ENCODE data around the gene ECE1.
"Not testable (repeated sequence)": the region's sequence is repeated elsewhere in the genome, so short reads cannot be mapped to it uniquely, and the experiment has no call there.

Gene ECE1

DNA sequence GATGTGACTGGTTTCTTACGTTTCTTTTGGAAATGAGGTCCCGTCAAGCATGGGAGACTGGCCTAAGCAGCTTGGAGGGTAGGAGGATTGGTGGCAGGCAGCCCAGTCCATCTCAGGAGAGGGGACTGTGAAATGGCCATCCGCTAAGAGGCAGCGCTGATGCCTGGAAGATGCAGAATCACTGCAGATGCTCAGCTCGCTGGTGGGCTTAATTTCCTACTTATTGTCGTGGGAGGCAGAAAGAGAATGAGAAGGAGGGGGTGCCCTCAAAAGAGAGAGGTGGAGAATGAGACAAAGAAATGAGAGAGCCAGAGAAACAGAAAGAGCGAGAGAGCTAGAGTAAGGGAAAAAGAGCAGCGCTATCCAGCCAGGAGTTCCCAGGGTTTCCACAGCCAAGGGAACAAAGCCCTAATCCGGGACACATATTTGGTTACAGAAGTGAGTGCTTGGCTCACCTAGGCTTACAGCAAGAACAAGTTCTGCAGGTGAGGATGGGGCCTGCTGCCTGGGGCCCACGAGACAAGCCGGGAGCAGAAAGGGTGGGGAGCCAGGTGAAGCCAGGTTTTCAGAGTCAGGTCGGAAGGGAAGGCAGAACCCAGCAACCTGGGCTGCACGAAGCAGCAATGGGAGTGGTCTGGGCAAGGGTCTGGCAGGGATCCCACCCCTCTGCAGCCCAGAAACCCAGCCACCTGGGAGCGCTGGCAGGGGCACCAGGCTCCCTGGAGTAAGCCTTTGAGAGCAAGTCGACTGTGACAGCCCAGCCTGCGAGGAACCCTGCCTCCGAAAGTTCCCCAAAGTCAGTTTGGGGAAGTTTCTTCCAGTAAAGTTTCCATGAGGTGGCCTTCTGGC is 5.8 kb downstream of the ECE1 start:
- Histone ChIP-seq H3K4me1 (ENCODE audit: control extremely low read depth in 1 of 4, control insufficient read depth in 4 of 4, insufficient read depth in 4 of 4, low read length in 3 of 4) (peaks cover 0 to 25% (median 18%) of the 10 kb centered on the region in 4 experiments), H3K4me3 (ENCODE audit: control insufficient read depth in 1 of 7, extremely low read depth in 1 of 7, insufficient read depth in 4 of 7, low read depth in 2 of 7, low read length in 6 of 7) (no peak overlapping the region), H3K36me3 (ENCODE audit: control insufficient read depth in 4 of 4, insufficient read depth in 4 of 4, low read length in 3 of 4) (no peaks in the 10 kb centered on the region), H3K27me3 (replicated peaks in 2 of 5; ENCODE audit: control insufficient read depth in 4 of 5, insufficient read depth in 5 of 5, low read length in 4 of 5) (peaks cover 0 to 8% (median 5%) of the 10 kb centered on the region in 5 experiments), H3K9me3 (ENCODE audit: control extremely low read depth in 1 of 5, control insufficient read depth in 4 of 5, insufficient read depth in 2 of 5, low read depth in 1 of 5, low read length in 4 of 5) (no peaks in the 10 kb centered on the region), H3K27ac (ENCODE audit: insufficient read depth in 1 of 2, low read depth in 1 of 2, low read length in 2 of 2, poor library complexity in 1 of 2, severe bottlenecking in 2 of 2) (no peak overlapping the region)
- 76% methylated on average over 17 of the region's 17 CpGs for WGBS (ENCODE audit: insufficient coverage)
- POLR2A ChIA-PET: no interaction called here
- DNase-seq: no peak
- CTCF ChIA-PET: interaction anchor here (1.2 to 1.9 kb wide), 2 partner anchors 13 to 84 kb away, joined by 3 to 15 read pairs; no protein-coding TSS in a partner anchor

DNA sequence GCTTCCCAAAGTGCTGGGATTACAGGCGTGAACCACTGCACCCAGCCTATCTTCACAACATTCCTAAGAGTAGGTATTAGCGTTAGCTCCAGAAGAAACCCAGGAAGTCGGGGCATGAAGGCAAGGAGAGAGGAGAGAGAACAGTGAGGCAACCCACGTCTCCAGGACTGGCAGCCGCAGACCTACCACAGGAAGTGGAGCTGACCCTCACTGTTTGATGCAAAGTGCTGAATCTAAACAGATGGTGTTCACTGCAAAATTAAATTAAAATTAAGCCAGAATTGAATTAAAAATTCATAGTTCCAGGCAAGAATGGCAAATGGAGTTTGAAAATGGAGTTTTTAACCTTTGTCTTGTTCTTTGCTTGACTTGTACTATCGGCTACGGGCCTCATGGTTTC is 6.7 kb downstream of the ECE1 start:
- Histone ChIP-seq H3K27ac (ENCODE audit: insufficient read depth in 1 of 2, low read depth in 1 of 2, low read length in 2 of 2, poor library complexity in 1 of 2, severe bottlenecking in 2 of 2) (no peak overlapping the region), H3K27me3 (replicated peaks in 2 of 5; ENCODE audit: control insufficient read depth in 4 of 5, insufficient read depth in 5 of 5, low read length in 4 of 5) (peaks cover 0 to 2% (median 0%) of the 10 kb centered on the region in 5 experiments), H3K9me3 (ENCODE audit: control extremely low read depth in 1 of 5, control insufficient read depth in 4 of 5, insufficient read depth in 2 of 5, low read depth in 1 of 5, low read length in 4 of 5) (no peaks in the 10 kb centered on the region), H3K36me3 (ENCODE audit: control insufficient read depth in 4 of 4, insufficient read depth in 4 of 4, low read length in 3 of 4) (no peaks in the 10 kb centered on the region), H3K4me1 (ENCODE audit: control extremely low read depth in 1 of 4, control insufficient read depth in 4 of 4, insufficient read depth in 4 of 4, low read length in 3 of 4) (peaks cover 0 to 22% (median 17%) of the 10 kb centered on the region in 4 experiments), H3K4me3 (ENCODE audit: control insufficient read depth in 1 of 7, extremely low read depth in 1 of 7, insufficient read depth in 4 of 7, low read depth in 2 of 7, low read length in 6 of 7) (no peak overlapping the region)
- WGBS (ENCODE audit: insufficient coverage): 93% methylated on average over 5 of the region's 7 CpGs
- CTCF ChIA-PET: interaction anchor here (1.2 to 1.9 kb wide), 3 partner anchors 12 to 85 kb away, joined by 3 to 15 read pairs (median 5); no protein-coding TSS in a partner anchor
- POLR2A ChIA-PET: no interaction called here
- no peak for DNase-seq

DNA sequence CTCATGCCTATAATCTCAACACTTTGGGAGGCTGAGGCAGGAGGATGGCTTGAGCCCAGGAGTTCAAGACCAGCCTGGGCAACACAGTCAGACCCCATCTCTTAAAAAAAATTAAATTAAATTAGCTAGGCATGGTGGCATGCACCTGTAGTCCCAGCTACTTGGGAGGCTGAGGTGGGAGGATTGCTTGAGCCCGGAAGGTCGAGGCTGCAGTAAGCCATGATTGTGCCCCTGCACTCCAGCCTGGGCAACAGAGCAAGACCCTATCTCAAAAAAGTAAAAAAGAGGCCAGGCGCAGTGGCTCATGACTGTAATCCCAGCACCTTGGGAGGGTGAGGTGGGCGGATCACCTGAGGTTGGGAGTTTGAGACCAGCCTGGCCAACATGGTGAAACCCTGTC is 8.2 kb downstream of the ECE1 start:
- H3K4me3 ChIP-seq (ENCODE audit: control insufficient read depth in 1 of 7, extremely low read depth in 1 of 7, insufficient read depth in 4 of 7, low read depth in 2 of 7, low read length in 6 of 7); DNase-seq; H3K27ac ChIP-seq (ENCODE audit: insufficient read depth in 1 of 2, low read depth in 1 of 2, low read length in 2 of 2, poor library complexity in 1 of 2, severe bottlenecking in 2 of 2); POLR2A ChIA-PET; H3K36me3 ChIP-seq (ENCODE audit: control insufficient read depth in 4 of 4, insufficient read depth in 4 of 4, low read length in 3 of 4); H3K9me3 ChIP-seq (ENCODE audit: control extremely low read depth in 1 of 5, control insufficient read depth in 4 of 5, insufficient read depth in 2 of 5, low read depth in 1 of 5, low read length in 4 of 5); H3K27me3 ChIP-seq (replicated peaks in 2 of 5; ENCODE audit: control insufficient read depth in 4 of 5, insufficient read depth in 5 of 5, low read length in 4 of 5): not testable (repeated sequence)
- 100% methylated on average over 3 of the region's 4 CpGs for WGBS (ENCODE audit: insufficient coverage)
- peaks cover 0 to 22% (median 14%) of the 10 kb centered on the region in 4 experiments for H3K4me1 ChIP-seq (ENCODE audit: control extremely low read depth in 1 of 4, control insufficient read depth in 4 of 4, insufficient read depth in 4 of 4, low read length in 3 of 4)
- CTCF ChIA-PET: interaction anchor here (1.8 to 5.8 kb wide), 3 partner anchors 12 to 87 kb away, joined by 5 to 30 read pairs (median 11); no protein-coding TSS in a partner anchor

DNA sequence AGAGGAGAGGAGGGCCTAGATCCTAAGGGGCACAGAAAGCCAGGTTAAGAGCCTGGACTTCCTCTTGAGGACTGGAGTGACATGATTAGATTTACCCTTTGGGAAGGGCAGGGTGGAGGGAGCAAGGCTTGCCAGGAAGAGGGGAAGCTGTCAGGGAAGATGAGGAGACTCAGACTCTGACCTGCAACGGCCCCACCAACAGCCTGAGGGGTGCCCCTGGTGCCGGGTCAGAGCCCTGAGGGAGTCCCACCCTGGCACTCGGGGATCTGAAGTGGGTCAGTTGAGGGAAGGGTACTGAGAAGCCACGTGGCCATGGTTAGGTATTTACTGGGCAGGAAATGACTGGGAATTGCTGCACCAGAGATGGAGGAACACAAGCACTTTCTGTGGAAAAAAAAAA is 9.8 kb downstream of the ECE1 start:
- CTCF ChIA-PET: interaction anchor here (1.0 to 5.8 kb wide), 6 partner anchors 11 to 90 kb away, joined by 3 to 30 read pairs (median 8); no protein-coding TSS in a partner anchor
- H3K36me3 ChIP-seq (ENCODE audit: control insufficient read depth in 4 of 4, insufficient read depth in 4 of 4, low read length in 3 of 4): no peaks in the 10 kb centered on the region

DNA sequence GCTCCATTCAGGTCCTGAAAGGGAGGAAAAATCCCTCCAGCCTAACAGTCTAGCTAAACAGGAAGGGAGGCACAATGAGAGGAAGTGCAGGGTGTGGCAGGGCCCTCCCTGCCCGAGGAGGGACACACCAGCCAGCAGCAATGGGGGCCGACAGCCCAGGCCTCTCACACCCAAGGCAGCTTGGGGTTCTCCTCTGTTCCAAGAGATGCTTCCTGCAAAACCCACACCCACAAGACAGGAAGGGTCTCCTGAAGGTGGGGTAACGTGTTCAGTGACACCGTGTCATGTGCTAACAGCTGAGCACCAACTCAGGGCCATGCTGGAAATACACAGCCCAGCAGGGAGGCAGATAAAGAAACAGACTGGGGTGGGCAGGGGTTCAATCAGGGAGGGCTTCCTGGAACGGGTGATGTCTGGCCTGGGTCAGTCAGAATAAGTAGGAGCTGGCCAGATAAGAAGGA is 10.2 kb downstream of the ECE1 start:
- peak overlapping the region in 1 of 7 experiments; percentile 1 for H3K4me3 ChIP-seq (ENCODE audit: control insufficient read depth in 1 of 7, extremely low read depth in 1 of 7, insufficient read depth in 4 of 7, low read depth in 2 of 7, low read length in 6 of 7)
- H3K27ac ChIP-seq (ENCODE audit: insufficient read depth in 1 of 2, low read depth in 1 of 2, low read length in 2 of 2, poor library complexity in 1 of 2, severe bottlenecking in 2 of 2): no peak overlapping the region
- ChIA-PET CTCF (interaction anchor here (1.0 to 5.8 kb wide), 6 partner anchors 10 to 90 kb away, joined by 3 to 30 read pairs (median 8); no protein-coding TSS in a partner anchor), POLR2A (interaction anchor here (0.6 kb wide), 1 partner anchor 26 kb away, joined by 9 read pairs; no protein-coding TSS in a partner anchor)
- peak in 1 of 3 donors; percentile 27 for DNase-seq
- H3K4me1 ChIP-seq (ENCODE audit: control extremely low read depth in 1 of 4, control insufficient read depth in 4 of 4, insufficient read depth in 4 of 4, low read length in 3 of 4): peaks cover 0 to 21% (median 14%) of the 10 kb centered on the region in 4 experiments
- 18% methylated on average over 3 of the region's 5 CpGs for WGBS (ENCODE audit: insufficient coverage)
- H3K27me3 ChIP-seq (replicated peaks in 2 of 5; ENCODE audit: control insufficient read depth in 4 of 5, insufficient read depth in 5 of 5, low read length in 4 of 5): peaks cover 0 to 2% (median 0%) of the 10 kb centered on the region in 5 experiments
- H3K9me3 ChIP-seq (ENCODE audit: control extremely low read depth in 1 of 5, control insufficient read depth in 4 of 5, insufficient read depth in 2 of 5, low read depth in 1 of 5, low read length in 4 of 5): no peaks in the 10 kb centered on the region
- H3K36me3 ChIP-seq (ENCODE audit: control insufficient read depth in 4 of 4, insufficient read depth in 4 of 4, low read length in 3 of 4): no peaks in the 10 kb centered on the region

More for the DNA sequence above, 9.8 kb downstream of the ECE1 start:
- Histone ChIP-seq H3K4me3 (ENCODE audit: control insufficient read depth in 1 of 7, extremely low read depth in 1 of 7, insufficient read depth in 4 of 7, low read depth in 2 of 7, low read length in 6 of 7) (no peak overlapping the region), H3K4me1 (ENCODE audit: control extremely low read depth in 1 of 4, control insufficient read depth in 4 of 4, insufficient read depth in 4 of 4, low read length in 3 of 4) (peaks cover 0 to 22% (median 14%) of the 10 kb centered on the region in 4 experiments), H3K27ac (ENCODE audit: insufficient read depth in 1 of 2, low read depth in 1 of 2, low read length in 2 of 2, poor library complexity in 1 of 2, severe bottlenecking in 2 of 2) (no peak overlapping the region), H3K9me3 (ENCODE audit: control extremely low read depth in 1 of 5, control insufficient read depth in 4 of 5, insufficient read depth in 2 of 5, low read depth in 1 of 5, low read length in 4 of 5) (no peaks in the 10 kb centered on the region), H3K27me3 (replicated peaks in 2 of 5; ENCODE audit: control insufficient read depth in 4 of 5, insufficient read depth in 5 of 5, low read length in 4 of 5) (peaks cover 0 to 2% (median 0%) of the 10 kb centered on the region in 5 experiments)
- 75% methylated on average over 4 of the region's 4 CpGs for WGBS (ENCODE audit: insufficient coverage)
- POLR2A ChIA-PET: no interaction called here
- DNase-seq: no peak

DNA sequence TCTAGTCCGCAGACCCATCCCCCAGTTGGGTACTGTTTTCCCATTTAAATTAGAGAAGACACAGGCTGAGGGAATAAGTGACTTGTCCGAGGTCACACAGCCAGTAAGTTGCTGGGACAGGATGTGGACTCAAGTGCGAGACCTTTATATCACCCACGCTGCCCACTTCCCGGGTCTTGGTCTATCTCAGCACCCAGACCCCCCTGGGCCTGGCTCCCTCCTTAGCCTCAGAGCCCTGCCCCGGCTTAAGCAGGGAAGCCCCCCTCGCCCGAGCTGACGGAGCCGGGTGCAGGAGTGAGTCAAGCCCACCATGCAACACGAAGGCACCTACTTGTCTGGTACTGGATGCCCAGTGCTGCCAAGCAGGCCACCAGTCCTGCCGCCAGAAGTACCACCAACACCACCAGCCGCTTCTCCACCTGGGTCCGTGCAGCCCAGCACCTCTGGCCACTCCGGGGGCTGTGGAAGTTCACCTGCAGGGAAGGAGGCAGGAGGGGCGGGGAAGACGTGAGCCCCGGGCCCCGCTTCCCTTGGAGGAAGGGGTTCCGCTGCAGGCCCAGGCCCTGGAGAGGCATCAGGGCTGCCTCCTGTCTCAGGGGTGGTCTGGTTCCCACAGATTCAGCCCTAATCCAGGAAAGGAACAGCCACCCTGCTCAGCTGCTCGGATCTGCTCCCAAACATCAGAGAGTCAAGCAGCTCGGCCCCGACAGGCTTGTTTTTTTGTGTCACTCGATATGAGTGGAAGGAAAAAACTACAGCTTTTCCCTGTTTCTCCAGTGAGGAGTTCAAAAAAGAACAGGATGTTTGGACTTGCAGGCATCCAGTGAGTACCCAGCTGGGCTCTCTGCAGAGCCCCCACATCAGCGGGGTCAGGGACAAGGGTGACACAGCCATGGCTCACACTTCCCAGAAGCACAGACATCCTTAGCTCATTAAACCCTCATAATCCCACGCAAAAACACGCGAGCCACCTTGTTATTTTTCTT is 11.1 kb downstream of the ECE1 start:
- H3K4me3 ChIP-seq (ENCODE audit: control insufficient read depth in 1 of 7, extremely low read depth in 1 of 7, insufficient read depth in 4 of 7, low read depth in 2 of 7, low read length in 6 of 7): no peak overlapping the region
- H3K9me3 ChIP-seq (ENCODE audit: control extremely low read depth in 1 of 5, control insufficient read depth in 4 of 5, insufficient read depth in 2 of 5, low read depth in 1 of 5, low read length in 4 of 5): no peaks in the 10 kb centered on the region
- 97% methylated on average over 28 of the region's 28 CpGs for WGBS (ENCODE audit: insufficient coverage)
- no peaks in the 10 kb centered on the region for H3K36me3 ChIP-seq (ENCODE audit: control insufficient read depth in 4 of 4, insufficient read depth in 4 of 4, low read length in 3 of 4)
- no peak for DNase-seq
- no peak overlapping the region for H3K27ac ChIP-seq (ENCODE audit: insufficient read depth in 1 of 2, low read depth in 1 of 2, low read length in 2 of 2, poor library complexity in 1 of 2, severe bottlenecking in 2 of 2)
- H3K4me1 ChIP-seq (ENCODE audit: control extremely low read depth in 1 of 4, control insufficient read depth in 4 of 4, insufficient read depth in 4 of 4, low read length in 3 of 4): peaks cover 0 to 14% (median 11%) of the 10 kb centered on the region in 4 experiments
- ChIA-PET POLR2A (interaction anchor here (0.6 kb wide), 1 partner anchor 26 kb away, joined by 9 read pairs; no protein-coding TSS in a partner anchor), CTCF (interaction anchor here (1.0 to 5.8 kb wide), 8 partner anchors 10 to 91 kb away, joined by 3 to 30 read pairs (median 4); no protein-coding TSS in a partner anchor)
- H3K27me3 ChIP-seq (replicated peaks in 2 of 5; ENCODE audit: control insufficient read depth in 4 of 5, insufficient read depth in 5 of 5, low read length in 4 of 5): peaks cover 0 to 2% (median 0%) of the 10 kb centered on the region in 5 experiments
